Fibroblast of lung (primary cell): ENCODE measurements around the gene ZBTB7B. TPM values are rescaled to one million over a fixed set of nuclear protein-coding genes. Genes with fewer than 3 reads are reported as not detected.

ENCODE experiments used
- DNase-seq, 2 donors: peaks; one replicate each; pipeline versions ENCODE4 v3.0.0 to v3.0.0-alpha.2; 2010; ENCODE audit warnings: low read depth in 2 of 2
- H2AFZ ChIP-seq: 2 replicates; pipeline ENCODE4 v1.5.1; 2012; ENCODE audit warnings: low read length, control low read depth, inconsistent platforms
- H3K27ac ChIP-seq: 2 replicates; pipeline ENCODE4 v1.5.1; 2011; ENCODE audit warnings: low read length, control low read depth; ENCODE audit not compliant: insufficient read depth
- H3K27me3 ChIP-seq: 2 replicates; pipeline ENCODE4 v1.5.1; 2011; ENCODE audit warnings: mild to moderate bottlenecking, low read length; ENCODE audit not compliant: control insufficient read depth, insufficient read depth
- H3K36me3 ChIP-seq: 2 replicates; pipeline ENCODE4 v1.5.1; 2011; ENCODE audit warnings: low read length; ENCODE audit not compliant: control insufficient read depth, insufficient read depth
- H3K4me1 ChIP-seq: 2 replicates; pipeline ENCODE4 v1.5.1; 2011; ENCODE audit warnings: low read length; ENCODE audit not compliant: control insufficient read depth, insufficient read depth; ENCODE audit errors: extremely low read depth
- H3K4me2 ChIP-seq: 2 replicates; pipeline ENCODE4 v1.5.1; 2011; ENCODE audit warnings: low read length, control low read depth; ENCODE audit not compliant: insufficient read depth; ENCODE audit errors: extremely low read depth
- H3K4me3 ChIP-seq, 4 experiments: fragments of 200-600 bp in 1 of 4; sonication (generic) in 1 of 4; replicated peaks in 1 of 4; 2 replicates each; pipeline ENCODE4 v1.5.1; 2011 to 2016; ENCODE audit warnings: low read length in 4 of 4, low read depth in 3 of 4, mild to moderate bottlenecking in 3 of 4, control low read depth in 2 of 4, inconsistent platforms in 1 of 4, mixed read lengths in 1 of 4; ENCODE audit not compliant: insufficient read depth in 1 of 4; ENCODE audit errors: control extremely low read depth in 1 of 4
- H3K79me2 ChIP-seq: 2 replicates; pipeline ENCODE4 v1.5.1; 2012; ENCODE audit warnings: mild to moderate bottlenecking, low read length, inconsistent platforms; ENCODE audit not compliant: control insufficient read depth, insufficient read depth
- H3K9ac ChIP-seq: 2 replicates; pipeline ENCODE4 v1.5.1; 2011; ENCODE audit warnings: mild to moderate bottlenecking, low read length, control low read depth; ENCODE audit not compliant: insufficient read depth
- H3K9me3 ChIP-seq: 2 replicates; pipeline ENCODE4 v1.5.1; 2012; ENCODE audit warnings: low read depth, low read length; ENCODE audit not compliant: control insufficient read depth, insufficient read depth
- H4K20me1 ChIP-seq: 2 replicates; pipeline ENCODE4 v1.5.1; 2011; ENCODE audit warnings: low read length; ENCODE audit not compliant: control insufficient read depth, insufficient read depth; ENCODE audit errors: extremely low read depth
- EZH2 ChIP-seq: IDR thresholded peaks from 2 replicates; pipeline ENCODE4 v1.5.1; 2012; ENCODE audit warnings: low read length, control low read depth, mild to moderate bottlenecking; ENCODE audit errors: missing control alignments
- polyA plus RNA-seq, 2 donors: library from polyadenylated mRNA; depleted of rRNA in 1 of 2; stranded (reverse) in 1 of 2; unstranded in 1 of 2; fragments of >200 nt; gene quantifications; 2 replicates each; pipeline ENCODE4 v1.2.1, GENCODE V29; 2011 to 2012; ENCODE audit warnings: missing spikeins in 1 of 2
- total RNA-seq: library from RNA; depleted of rRNA; stranded (reverse); fragments of >200 nt; gene quantifications from 2 replicates; pipeline ENCODE4 v1.2.1, GENCODE V29; 2014
- TF ChIP-seq, protein P1 (sequence below), 2 donors: IDR thresholded peaks in 1 of 2; conservative IDR thresholded peaks in 1 of 2; 1 replicate in 1 of 2; 2 replicates in 1 of 2; pipeline ENCODE4 v1.5.1; 2011 to 2012; ENCODE audit warnings: low read length in 2 of 2, control low read depth in 1 of 2, inconsistent platforms in 1 of 2, low read depth in 1 of 2, mild to moderate bottlenecking in 1 of 2

Gene ZBTB7B
- total and polyA plus RNA-seq, 2 donors (not counting 1 experiment from before 2014, with no cell fraction given): 7.0 to 19.3 TPM

DNA sequence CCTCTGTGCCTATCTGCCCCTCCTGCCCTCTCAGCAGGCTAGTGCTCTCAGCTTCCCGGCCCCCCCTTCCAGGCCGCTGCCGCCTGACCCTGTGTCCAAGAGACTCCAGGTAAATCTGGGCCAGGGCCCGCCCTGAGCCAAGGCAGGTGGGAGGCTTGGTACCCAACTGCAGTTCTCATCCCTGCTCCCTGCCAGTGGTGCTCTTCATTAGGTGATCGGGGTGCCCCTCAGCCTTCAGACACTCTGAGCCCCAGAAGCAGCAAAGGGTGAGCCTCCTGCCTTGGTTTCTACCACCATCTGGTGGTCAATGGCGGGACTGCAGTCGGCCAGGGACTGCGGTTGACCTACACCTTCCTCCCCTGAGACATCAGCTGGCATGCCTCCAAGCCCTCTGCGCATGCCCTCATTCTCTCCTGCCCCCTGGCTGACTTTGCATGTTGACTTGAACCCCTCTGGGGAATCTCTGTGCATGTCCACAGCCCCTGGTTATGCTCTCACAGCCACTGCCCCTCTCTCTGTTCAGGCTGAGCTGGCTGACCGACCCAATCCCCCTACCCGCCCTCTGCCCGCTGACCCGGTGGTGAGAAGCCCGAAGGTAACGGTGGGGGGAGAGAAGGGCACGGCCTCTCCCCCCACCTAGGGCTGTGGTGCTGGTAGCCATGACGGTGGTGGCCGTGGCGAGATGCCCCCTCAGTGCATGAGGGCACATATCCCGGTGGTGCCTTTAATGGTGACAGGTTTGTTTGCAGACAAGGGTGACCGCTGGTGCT, 59.0 kb downstream of the ZBTB7B start:
- Histone ChIP-seq H3K79me2 (no peaks in the 10 kb centered on the region), H3K9ac (no peak overlapping the region), H3K4me1 (peaks cover 10% of the 10 kb centered on the region), H3K36me3 (peaks cover 7% of the 10 kb centered on the region), H3K27me3 (no peaks in the 10 kb centered on the region), H3K4me2 (no peak overlapping the region), H3K27ac (no peak overlapping the region), H3K9me3 (no peaks in the 10 kb centered on the region), H3K4me3 (no peak overlapping the region), H4K20me1 (no peaks in the 10 kb centered on the region), H2AFZ (no peak overlapping the region)
- no peak for TF ChIP-seq EZH2
- TF ChIP-seq, protein P1, sequence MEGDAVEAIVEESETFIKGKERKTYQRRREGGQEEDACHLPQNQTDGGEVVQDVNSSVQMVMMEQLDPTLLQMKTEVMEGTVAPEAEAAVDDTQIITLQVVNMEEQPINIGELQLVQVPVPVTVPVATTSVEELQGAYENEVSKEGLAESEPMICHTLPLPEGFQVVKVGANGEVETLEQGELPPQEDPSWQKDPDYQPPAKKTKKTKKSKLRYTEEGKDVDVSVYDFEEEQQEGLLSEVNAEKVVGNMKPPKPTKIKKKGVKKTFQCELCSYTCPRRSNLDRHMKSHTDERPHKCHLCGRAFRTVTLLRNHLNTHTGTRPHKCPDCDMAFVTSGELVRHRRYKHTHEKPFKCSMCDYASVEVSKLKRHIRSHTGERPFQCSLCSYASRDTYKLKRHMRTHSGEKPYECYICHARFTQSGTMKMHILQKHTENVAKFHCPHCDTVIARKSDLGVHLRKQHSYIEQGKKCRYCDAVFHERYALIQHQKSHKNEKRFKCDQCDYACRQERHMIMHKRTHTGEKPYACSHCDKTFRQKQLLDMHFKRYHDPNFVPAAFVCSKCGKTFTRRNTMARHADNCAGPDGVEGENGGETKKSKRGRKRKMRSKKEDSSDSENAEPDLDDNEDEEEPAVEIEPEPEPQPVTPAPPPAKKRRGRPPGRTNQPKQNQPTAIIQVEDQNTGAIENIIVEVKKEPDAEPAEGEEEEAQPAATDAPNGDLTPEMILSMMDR (conservative IDR thresholded peaks at IDR 0.05 in 1 of 2, IDR thresholded peaks at IDR 0.05 in 1 of 2; ENCODE audit: low read depth in 1 of 2, low read length in 2 of 2): peak; percentile 98 to 99
- DNase-seq: peak; percentile 62 to 73

DNA sequence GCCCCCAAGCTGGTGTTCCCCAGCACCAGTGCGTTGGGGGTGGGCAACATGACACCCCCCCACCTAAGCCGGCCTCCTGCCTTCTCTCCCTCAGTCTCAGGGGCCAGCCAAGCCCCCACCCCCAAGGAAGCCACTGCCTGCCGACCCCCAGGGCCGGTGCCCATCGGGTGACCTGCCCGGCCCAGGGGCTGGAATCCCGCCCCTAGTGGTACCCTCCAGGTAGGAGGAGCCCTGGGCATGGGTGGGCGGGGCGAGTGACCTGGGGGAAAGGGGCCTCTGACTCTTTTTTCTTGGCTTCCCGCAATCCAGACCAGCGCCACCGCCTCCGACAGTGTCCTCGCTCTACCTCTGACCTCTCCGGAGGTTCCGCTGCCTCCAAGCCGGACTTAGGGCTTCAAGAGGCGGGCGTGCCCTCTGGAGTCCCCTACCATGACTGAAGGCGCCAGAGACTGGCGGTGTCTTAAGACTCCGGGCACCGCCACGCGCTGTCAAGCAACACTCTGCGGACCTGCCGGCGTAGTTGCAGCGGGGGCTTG, 59.6 kb downstream of the ZBTB7B start:
- H3K9ac ChIP-seq: no peak overlapping the region
- no peak overlapping the region for H3K27ac ChIP-seq
- peaks cover 10% of the 10 kb centered on the region for H3K4me1 ChIP-seq
- no peak overlapping the region for H3K4me3 ChIP-seq
- H3K4me2 ChIP-seq: no peak overlapping the region
- no peak overlapping the region for H2AFZ ChIP-seq
- DNase-seq: no peak
- no peaks in the 10 kb centered on the region for H3K9me3 ChIP-seq
- peaks cover 7% of the 10 kb centered on the region for H3K36me3 ChIP-seq
- no peaks in the 10 kb centered on the region for H3K79me2 ChIP-seq
- TF ChIP-seq, protein P1 (conservative IDR thresholded peaks at IDR 0.05 in 1 of 2, IDR thresholded peaks at IDR 0.05 in 1 of 2; ENCODE audit: low read depth in 1 of 2, low read length in 2 of 2): no peak
- no peak for TF ChIP-seq EZH2
- no peaks in the 10 kb centered on the region for H3K27me3 ChIP-seq
- no peaks in the 10 kb centered on the region for H4K20me1 ChIP-seq

DNA sequence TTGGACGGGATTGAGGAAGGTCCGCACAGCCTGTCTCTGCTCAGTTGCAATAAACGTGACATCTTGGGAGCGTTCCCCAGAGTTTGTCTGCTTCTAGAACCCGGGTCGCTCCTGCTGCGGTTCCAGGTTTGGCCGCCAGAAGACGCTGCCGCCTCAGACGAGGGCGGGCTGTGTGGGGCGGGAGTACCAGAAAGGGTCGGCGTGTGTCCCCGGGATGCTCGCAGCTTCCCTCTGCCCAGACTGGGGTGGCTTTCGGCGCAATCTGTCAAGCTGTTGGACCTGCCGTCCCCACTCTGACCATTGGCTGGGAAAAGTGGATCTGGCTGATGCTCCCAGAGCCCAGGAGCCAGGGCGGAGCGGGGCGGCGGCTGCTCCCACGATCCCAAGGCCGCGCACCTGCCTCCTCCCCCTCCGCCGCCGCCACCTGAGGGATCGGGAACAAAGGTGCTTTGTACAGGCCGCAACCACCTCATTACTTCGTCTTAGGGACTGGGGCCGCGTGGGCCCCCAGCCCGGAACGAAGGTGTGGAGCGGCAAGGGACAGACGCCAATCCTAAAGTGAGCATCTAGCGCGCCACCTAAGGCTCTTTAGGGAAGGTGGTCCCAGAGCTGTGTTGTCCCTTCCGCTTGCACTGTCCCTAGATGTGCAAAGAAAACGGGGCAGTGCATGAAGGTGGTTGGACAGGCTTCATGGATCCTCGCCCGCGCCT, 60.3 kb downstream of the ZBTB7B start:
- Histone ChIP-seq H3K9me3 (no peaks in the 10 kb centered on the region), H3K27ac (no peak overlapping the region), H2AFZ (no peak overlapping the region), H3K27me3 (no peaks in the 10 kb centered on the region), H3K4me2 (peak overlapping the region; percentile 88), H3K79me2 (no peaks in the 10 kb centered on the region), H3K4me1 (peaks cover 10% of the 10 kb centered on the region), H3K36me3 (peaks cover 6% of the 10 kb centered on the region), H4K20me1 (no peaks in the 10 kb centered on the region), H3K4me3 (peak overlapping the region; percentile 64 to 92 (median 87)), H3K9ac (no peak overlapping the region)
- DNase-seq: peak; percentile 25 to 44
- no peak for TF ChIP-seq EZH2
- TF ChIP-seq, protein P1 (conservative IDR thresholded peaks at IDR 0.05 in 1 of 2, IDR thresholded peaks at IDR 0.05 in 1 of 2; ENCODE audit: low read depth in 1 of 2, low read length in 2 of 2): peak; percentile 57 to 84
